Ishikawa (cell line): Measurements from ENCODE around the gene ACOX2.

Experiments
- CEBPB ChIP-seq: IDR thresholded peaks from 2 replicates; pipeline ENCODE4 v1.6.1; 2012
- EGR1 ChIP-seq: IDR thresholded peaks from 2 replicates; pipeline ENCODE4 v1.6.1; 2012
- EP300 ChIP-seq: IDR thresholded peaks from 2 replicates; pipeline ENCODE4 v1.6.1; 2012; ENCODE audit warnings: borderline replicate concordance
- FOXM1 ChIP-seq: IDR thresholded peaks from 2 replicates; pipeline ENCODE4 v1.6.1; 2012; ENCODE audit warnings: low read depth, borderline replicate concordance
- MAX ChIP-seq: IDR thresholded peaks from 2 replicates; pipeline ENCODE4 v1.6.1; 2012
- NFIC ChIP-seq: IDR thresholded peaks from 2 replicates; pipeline ENCODE4 v1.6.1; 2012
- RAD21 ChIP-seq: IDR thresholded peaks from 2 replicates; pipeline ENCODE4 v1.6.1; 2012; ENCODE audit warnings: low read depth
- REST ChIP-seq: IDR thresholded peaks from 2 replicates; pipeline ENCODE4 v1.6.1; 2012; ENCODE audit warnings: low read depth, mild to moderate bottlenecking
- TAF1 ChIP-seq: IDR thresholded peaks from 2 replicates; pipeline ENCODE4 v1.6.1; 2012; ENCODE audit warnings: low read depth, mild to moderate bottlenecking
- TEAD4 ChIP-seq: IDR thresholded peaks from 2 replicates; pipeline ENCODE4 v1.6.1; 2012
- USF1 ChIP-seq: IDR thresholded peaks from 2 replicates; pipeline ENCODE4 v1.6.1; 2012
- ZBTB7A ChIP-seq: IDR thresholded peaks from 2 replicates; pipeline ENCODE4 v1.6.1; 2012; ENCODE audit warnings: low read depth

GRCh38 chr3:58464866-58465265 lies 72.1 kb downstream of the ACOX2 start:
- TF ChIP-seq EP300 (no peak), RAD21 (no peak), NFIC (no peak), CEBPB (no peak), EGR1 (no peak), TEAD4 (no peak), TAF1 (no peak), REST (no peak), USF1 (no peak), FOXM1 (no peak), ZBTB7A (no peak), MAX (no peak)
